ENCODE data around the gene HOXC13. TPM values are rescaled to one million over a fixed set of nuclear protein-coding genes. Genes with fewer than 3 reads are reported as not detected.

The HOXC13 gene
- total RNA-seq, 1 donor from 2014 or later = 0.69 TPM

DNA sequence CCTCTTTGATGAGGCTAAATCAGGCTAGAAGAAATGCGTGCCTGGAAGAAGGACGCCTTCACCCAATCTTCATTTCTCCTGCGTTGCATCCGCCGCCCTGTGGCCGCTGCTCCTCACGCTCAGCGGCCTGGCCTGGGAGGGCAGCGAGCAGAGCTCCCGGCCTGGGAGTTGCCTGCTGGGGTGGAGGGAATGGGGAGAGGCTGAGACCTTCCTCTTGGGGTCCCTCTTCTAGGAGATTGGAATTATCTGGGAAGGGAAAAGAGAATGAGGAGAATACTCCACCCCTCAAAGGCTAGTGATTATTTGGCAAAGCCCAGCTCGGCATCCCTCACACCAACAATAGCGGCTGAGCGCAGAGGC, 13.7 kb downstream of the HOXC13 start:
- Mint-ChIP-seq H3K27me3 (ENCODE audit: low read depth) (peaks cover 98% of the 10 kb centered on the region), H3K4me3 (no peak overlapping the region), H3K4me1 (peaks cover 14% of the 10 kb centered on the region), H3K36me3 (no peaks in the 10 kb centered on the region), H3K9me3 (no peaks in the 10 kb centered on the region), H3K27ac (no peak overlapping the region)
- TF ChIP-seq, protein P1, sequence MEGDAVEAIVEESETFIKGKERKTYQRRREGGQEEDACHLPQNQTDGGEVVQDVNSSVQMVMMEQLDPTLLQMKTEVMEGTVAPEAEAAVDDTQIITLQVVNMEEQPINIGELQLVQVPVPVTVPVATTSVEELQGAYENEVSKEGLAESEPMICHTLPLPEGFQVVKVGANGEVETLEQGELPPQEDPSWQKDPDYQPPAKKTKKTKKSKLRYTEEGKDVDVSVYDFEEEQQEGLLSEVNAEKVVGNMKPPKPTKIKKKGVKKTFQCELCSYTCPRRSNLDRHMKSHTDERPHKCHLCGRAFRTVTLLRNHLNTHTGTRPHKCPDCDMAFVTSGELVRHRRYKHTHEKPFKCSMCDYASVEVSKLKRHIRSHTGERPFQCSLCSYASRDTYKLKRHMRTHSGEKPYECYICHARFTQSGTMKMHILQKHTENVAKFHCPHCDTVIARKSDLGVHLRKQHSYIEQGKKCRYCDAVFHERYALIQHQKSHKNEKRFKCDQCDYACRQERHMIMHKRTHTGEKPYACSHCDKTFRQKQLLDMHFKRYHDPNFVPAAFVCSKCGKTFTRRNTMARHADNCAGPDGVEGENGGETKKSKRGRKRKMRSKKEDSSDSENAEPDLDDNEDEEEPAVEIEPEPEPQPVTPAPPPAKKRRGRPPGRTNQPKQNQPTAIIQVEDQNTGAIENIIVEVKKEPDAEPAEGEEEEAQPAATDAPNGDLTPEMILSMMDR (IDR thresholded peaks at IDR 0.05; ENCODE audit: unreplicated experiment) = no peak
- DNase-seq (ENCODE audit: low spot score in 2 of 2, unreplicated experiment in 2 of 2) = no peak

DNA sequence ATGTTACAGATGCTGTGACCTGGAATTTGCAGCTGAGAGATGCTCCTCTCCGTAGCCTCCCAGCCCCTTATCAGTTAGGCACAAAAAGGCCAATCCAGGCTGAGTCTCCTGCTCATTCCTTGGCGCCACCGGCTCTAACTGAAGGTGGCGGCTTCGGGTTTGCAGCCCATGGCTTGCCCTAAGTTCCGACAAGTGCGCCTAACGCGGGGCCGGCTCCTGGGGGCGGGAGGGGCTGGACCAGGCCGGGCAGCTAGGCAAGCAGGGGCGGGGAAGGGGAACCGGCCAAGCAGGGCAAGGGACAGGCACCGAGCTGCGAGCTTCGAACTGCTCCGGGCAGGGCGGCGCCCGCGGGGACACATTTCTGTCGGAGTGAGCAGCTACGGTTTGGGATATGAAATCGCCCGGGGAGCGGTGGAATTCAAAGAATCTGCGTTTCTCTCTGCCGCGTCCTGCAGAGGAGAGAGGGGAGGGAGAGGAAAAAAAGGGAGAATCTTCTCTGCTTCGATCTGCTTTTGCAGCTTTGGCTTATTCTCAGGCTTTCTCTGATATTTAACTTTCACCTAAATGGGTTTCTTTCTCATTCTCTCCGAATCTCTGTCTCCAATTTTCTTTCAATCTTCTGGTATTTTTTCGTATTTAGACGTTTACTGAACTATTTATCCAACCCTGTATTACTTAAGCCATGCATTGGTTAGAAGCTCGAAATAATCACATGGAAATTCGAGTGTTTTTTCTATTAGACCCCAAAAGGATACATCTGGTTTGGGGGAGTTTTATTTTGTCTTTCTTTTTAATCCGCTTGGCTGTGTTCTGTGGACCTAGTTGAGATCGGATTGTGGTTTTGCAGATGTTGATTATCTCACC, 14.5 kb downstream of the HOXC13 start:
- TF ChIP-seq, protein P1 (IDR thresholded peaks at IDR 0.05; ENCODE audit: unreplicated experiment) = no peak
- H3K9me3 Mint-ChIP-seq = no peaks in the 10 kb centered on the region
- peaks cover 14% of the 10 kb centered on the region for H3K4me1 Mint-ChIP-seq
- H3K27me3 Mint-ChIP-seq (ENCODE audit: low read depth) = peaks cover 98% of the 10 kb centered on the region
- no peak overlapping the region for H3K27ac Mint-ChIP-seq
- peak in 1 of 2 experiments; percentile 71 for DNase-seq (ENCODE audit: low spot score in 2 of 2, unreplicated experiment in 2 of 2)
- H3K36me3 Mint-ChIP-seq = no peaks in the 10 kb centered on the region
- no peak overlapping the region for H3K4me3 Mint-ChIP-seq

DNA sequence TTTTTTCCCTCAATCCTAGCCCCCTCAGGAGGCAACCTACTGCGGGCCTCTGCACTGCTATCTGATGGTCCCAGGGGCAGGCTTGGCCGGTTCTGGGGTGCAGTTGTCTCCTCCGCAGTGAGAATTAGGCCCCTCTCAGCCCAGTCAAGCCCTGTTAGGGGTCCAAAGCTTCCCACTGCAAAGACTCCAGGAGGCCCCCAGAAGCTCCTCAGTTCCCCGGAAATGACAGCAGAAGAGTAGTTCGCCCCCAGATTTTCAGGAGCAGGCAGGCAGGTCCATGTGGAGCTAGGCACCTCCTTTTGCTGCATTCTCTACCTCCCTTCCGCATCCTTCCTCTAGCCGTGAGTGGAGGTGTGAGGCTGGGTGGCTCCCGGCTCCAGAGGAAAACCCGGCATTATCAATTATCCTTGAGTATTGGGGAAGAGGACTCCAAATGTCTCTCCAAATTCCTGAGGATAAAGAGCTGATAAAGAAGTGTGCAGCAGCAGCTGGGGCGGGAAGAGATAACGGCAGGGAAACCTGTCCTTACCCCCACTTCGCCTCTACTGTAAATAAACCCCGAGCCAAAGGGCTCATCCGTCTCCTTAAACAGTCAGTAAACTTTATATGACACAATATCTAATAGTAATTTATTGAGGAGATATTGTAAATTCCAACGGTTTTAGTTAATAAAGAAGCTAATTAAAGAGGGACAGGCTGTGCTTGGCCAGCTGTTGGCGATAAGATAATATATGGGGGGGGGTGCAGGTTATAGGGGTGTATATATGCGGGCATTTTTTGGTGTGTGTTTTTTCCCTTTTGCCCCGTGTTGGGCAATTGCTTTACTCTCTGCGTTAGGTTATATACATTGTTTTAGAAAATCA, 15.4 kb downstream of the HOXC13 start:
- Mint-ChIP-seq H3K36me3 (no peaks in the 10 kb centered on the region), H3K4me3 (no peak overlapping the region), H3K27ac (no peak overlapping the region), H3K4me1 (peaks cover 14% of the 10 kb centered on the region), H3K27me3 (ENCODE audit: low read depth) (peaks cover 98% of the 10 kb centered on the region), H3K9me3 (no peaks in the 10 kb centered on the region)
- no peak for DNase-seq (ENCODE audit: low spot score in 2 of 2, unreplicated experiment in 2 of 2)
- TF ChIP-seq, protein P1 (IDR thresholded peaks at IDR 0.05; ENCODE audit: unreplicated experiment) = no peak

DNA sequence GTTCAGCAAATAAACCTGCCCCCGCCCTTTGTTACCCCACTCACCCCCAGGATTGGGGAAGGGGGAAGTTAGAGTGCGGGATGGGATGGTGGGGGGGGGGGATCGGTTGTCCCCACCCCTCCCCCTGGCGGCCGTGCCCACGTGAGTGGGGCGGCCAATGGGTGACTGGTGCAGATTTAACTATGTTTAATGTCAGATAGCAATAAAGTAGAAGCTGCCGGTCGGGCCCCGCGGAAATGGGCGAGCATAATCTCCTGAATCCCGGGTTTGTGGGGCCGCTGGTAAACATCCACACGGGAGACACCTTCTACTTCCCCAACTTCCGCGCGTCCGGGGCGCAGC, 16.0 kb downstream of the HOXC13 start, which contains the start of gene HOXC12:
Gene HOXC12, plus strand, starts transcription at position 210 of the 342 bp plus-strand sequence. Its CDS starts 27 bp downstream, at position 237.
- Mint-ChIP-seq H3K36me3 (no peaks in the 10 kb centered on the region), H3K27me3 (ENCODE audit: low read depth) (peaks cover 98% of the 10 kb centered on the region), H3K4me3 (no peak within 1 kb of the TSS), H3K27ac (no peak within 1 kb of the TSS), H3K4me1 (peaks cover 14% of the 10 kb centered on the region), H3K9me3 (no peaks in the 10 kb centered on the region)
- no peak for DNase-seq (ENCODE audit: low spot score in 2 of 2, unreplicated experiment in 2 of 2)
- TF ChIP-seq, protein P1 (IDR thresholded peaks at IDR 0.05; ENCODE audit: unreplicated experiment) = no peak

DNA sequence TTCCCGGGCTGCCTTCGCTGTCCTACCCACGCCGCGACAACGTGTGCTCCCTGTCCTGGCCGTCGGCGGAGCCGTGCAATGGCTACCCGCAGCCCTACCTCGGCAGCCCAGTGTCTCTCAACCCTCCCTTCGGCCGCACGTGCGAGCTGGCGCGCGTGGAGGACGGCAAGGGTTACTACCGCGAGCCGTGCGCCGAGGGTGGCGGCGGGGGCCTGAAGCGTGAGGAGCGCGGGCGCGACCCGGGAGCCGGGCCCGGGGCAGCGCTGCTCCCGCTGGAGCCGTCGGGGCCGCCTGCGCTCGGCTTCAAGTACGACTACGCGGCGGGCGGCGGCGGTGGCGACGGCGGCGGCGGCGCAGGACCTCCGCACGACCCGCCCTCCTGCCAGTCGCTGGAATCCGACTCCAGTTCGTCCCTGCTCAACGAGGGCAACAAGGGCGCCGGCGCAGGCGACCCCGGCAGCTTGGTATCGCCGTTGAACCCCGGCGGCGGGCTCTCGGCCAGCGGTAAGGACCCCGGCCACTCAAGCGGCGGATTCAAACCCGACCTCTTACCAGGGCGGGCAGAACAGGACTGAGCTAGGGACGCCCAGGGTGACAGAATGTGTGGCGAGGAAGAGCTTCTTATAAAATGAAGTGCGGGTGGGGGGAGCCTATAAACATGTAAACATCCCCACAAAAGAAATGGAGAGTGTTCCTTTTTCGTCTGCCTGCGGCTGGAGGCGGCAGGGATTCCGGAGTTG, 16.6 kb downstream of the HOXC13 start:
- H3K4me1 Mint-ChIP-seq = peaks cover 14% of the 10 kb centered on the region
- no peaks in the 10 kb centered on the region for H3K36me3 Mint-ChIP-seq
- TF ChIP-seq, protein P1 (IDR thresholded peaks at IDR 0.05; ENCODE audit: unreplicated experiment) = no peak
- H3K27ac Mint-ChIP-seq = no peak overlapping the region
- H3K9me3 Mint-ChIP-seq = no peaks in the 10 kb centered on the region
- no peak for DNase-seq (ENCODE audit: low spot score in 2 of 2, unreplicated experiment in 2 of 2)
- H3K27me3 Mint-ChIP-seq (ENCODE audit: low read depth) = peaks cover 98% of the 10 kb centered on the region
- H3K4me3 Mint-ChIP-seq = no peak overlapping the region

Data from mesothelial cell of epicardium (in vitro differentiated cells).